H1 (cell line): ENCODE measurements around the gene ART5. TPM values are rescaled to one million over a fixed set of nuclear protein-coding genes. Genes with fewer than 3 reads are reported as not detected.

Experiments used
- FOSL1 ChIP-seq: IDR thresholded peaks from 2 replicates; pipeline ENCODE4 v1.6.1; 2011; ENCODE audit warnings: mild to moderate bottlenecking, low read depth, low read length, moderate library complexity; ENCODE audit not compliant: insufficient read depth
- HDAC6 ChIP-seq: IDR thresholded peaks from one replicate; pipeline ENCODE4 v1.7.1; 2012; ENCODE audit warnings: low read depth, mild to moderate bottlenecking, inconsistent platforms, low read length, moderate library complexity
- NANOG ChIP-seq: IDR thresholded peaks from 2 replicates; pipeline ENCODE4 v1.6.1; 2011; ENCODE audit warnings: low read length, low read depth, mild to moderate bottlenecking, inconsistent platforms; ENCODE audit not compliant: insufficient read depth, poor library complexity, severe bottlenecking
- polyA plus RNA-seq, 7 experiments: library from polyadenylated mRNA; depleted of rRNA in 3 of 7; stranded (reverse) in 5 of 7; unstranded in 2 of 7; fragments of >200 nt in 5 of 7; fragments of 200-250 nt in 2 of 7; gene quantifications; 1 replicate in 5 of 7; 2 replicates in 1 of 7; 4 replicates in 1 of 7; pipeline versions ENCODE4 v1.2.1 to v1.2.3, GENCODE V29; 2011 to 2013; ENCODE audit warnings: missing spikeins in 2 of 7, mixed read lengths in 2 of 7
- total RNA-seq: library from RNA; stranded (reverse); fragmentation: NEBNext Ultra II Directional; extraction: Animal tissue kit (Norgen Biotek cat#: 25700); gene quantifications from 2 replicates; pipeline ENCODE4 v1.2.1, GENCODE V29; 2021
- TF ChIP-seq, protein P1 (sequence below): IDR thresholded peaks from 2 replicates; pipeline ENCODE4 v1.6.1; 2011; ENCODE audit warnings: low read depth, mild to moderate bottlenecking, low read length; ENCODE audit not compliant: insufficient read depth
- TF ChIP-seq, protein P2 (sequence below): IDR thresholded peaks from 2 replicates; pipeline ENCODE4 v1.6.1; 2012; ENCODE audit warnings: inconsistent platforms

ART5 gene
- total and polyA plus RNA-seq, 2 of the 8 experiments (the other 6 are each of a cell fraction or from before 2014, with no cell fraction given): 6.0 to 7.5 TPM

DNA sequence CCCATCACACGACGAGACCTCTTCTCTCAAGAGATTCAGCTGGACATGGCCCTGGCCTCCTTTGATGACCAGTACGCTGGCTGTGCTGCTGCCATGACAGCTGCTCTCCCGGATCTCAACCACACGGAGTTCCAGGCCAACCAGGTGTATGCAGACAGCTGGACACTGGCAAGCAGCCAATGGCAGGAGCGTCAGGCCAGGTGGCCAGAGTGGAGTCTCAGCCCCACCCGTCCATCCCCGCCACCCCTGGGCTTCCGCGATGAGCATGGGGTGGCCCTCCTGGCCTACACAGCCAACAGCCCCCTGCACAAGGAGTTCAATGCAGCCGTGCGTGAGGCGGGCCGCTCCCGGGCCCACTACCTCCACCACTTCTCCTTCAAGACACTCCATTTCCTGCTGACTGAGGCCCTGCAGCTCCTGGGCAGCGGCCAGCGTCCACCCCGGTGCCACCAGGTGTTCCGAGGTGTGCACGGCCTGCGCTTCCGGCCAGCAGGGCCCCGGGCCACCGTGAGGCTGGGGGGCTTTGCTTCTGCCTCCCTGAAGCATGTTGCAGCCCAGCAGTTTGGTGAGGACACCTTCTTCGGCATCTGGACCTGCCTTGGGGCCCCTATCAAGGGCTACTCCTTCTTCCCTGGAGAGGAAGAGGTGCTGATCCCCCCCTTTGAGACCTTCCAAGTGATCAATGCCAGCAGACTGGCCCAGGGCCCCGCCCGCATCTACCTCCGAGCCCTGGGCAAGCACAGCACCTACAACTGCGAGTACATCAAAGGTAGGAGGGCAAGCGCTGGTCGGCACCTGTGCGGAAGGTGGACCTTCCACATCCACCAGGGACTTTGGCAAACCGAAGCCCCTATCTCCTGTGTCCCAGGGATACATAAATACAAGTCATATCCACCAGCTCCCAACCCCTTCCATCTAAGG, 18.1 kb upstream of the ART5 start (continued):
- TF ChIP-seq NANOG: no peak
- TF ChIP-seq, protein P1, sequence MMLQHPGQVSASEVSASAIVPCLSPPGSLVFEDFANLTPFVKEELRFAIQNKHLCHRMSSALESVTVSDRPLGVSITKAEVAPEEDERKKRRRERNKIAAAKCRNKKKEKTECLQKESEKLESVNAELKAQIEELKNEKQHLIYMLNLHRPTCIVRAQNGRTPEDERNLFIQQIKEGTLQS: no peak
- no peak for TF ChIP-seq FOSL1
- TF ChIP-seq, protein P2, sequence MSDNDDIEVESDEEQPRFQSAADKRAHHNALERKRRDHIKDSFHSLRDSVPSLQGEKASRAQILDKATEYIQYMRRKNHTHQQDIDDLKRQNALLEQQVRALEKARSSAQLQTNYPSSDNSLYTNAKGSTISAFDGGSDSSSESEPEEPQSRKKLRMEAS: no peak
- TF ChIP-seq HDAC6: no peak
